ENCODE results near the gene NCOA6.
"Not testable (repeated sequence)": the region's sequence is repeated elsewhere in the genome, so short reads cannot be mapped to it uniquely, and the experiment has no call there.

Gene NCOA6

DNA sequence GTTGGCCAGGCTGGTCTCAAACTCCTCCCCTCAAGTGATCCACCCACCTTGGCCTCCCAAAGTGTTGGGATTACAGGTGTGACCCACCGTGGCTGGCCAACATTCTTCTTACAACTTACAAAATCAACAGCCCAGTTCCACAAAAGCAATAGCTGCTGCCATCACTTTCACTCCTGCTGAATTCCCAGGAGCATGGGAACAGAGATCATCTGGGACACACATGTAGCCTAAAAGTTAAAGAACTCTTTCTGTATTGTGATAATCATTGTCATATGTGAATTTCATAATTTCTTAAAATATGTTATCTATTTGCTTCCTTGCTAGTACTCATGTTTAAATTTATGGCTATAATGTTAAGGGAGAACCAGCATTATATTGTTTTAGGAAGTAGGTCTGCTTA is 51.7 kb downstream of the NCOA6 start:
- DNase-seq = no peak

GRCh38 chr20:34772437-34772836 is 53.0 kb downstream of the NCOA6 start:
- no peak for DNase-seq

DNA sequence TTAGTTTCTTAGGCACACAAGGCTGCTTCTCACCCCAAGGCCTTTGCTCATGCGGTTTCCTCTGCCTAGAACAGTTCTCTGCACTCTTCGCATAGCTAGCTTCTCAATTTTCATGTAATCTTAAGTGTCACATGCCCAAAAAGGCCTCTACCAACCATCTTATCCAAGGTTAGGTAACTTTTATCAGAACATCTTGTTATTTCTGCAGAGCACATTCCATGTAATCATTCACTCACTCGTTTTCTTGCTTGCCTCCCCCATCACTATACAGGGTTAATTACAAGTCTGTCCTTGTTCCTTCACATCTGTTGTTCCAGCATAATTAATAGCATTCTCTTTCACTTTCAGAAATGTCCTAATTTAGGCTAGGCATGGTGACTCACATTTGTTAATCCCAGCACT is 53.8 kb downstream of the NCOA6 start:
- no peak for DNase-seq

GRCh38 chr20:34768096-34768495 is 57.4 kb downstream of the NCOA6 start:
- DNase-seq = no peak

DNA sequence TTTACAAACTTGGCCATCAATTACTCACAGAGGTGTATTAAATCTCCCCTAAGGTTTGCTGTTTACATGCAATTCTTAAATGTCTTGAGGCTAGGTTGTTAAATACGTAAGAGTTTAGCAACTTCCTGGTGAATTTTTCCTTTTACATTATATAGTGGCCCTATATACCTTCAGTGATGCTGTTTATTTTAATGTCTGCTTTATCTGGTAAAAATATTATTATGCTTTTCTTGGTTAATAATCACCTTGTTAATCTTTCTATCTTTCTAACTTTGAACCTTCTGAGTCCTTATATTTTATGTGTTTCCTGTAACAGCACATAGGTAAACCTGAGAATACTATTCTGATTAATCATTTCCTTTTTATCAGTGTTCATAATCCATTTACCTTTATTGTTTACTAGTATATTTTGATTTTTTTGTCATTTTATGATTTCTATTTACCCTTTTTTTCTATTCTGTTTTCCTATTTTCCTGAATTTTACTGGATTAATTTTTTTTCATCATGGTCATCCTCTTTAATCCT is 63.4 kb downstream of the NCOA6 start:
- no peak for DNase-seq

DNA sequence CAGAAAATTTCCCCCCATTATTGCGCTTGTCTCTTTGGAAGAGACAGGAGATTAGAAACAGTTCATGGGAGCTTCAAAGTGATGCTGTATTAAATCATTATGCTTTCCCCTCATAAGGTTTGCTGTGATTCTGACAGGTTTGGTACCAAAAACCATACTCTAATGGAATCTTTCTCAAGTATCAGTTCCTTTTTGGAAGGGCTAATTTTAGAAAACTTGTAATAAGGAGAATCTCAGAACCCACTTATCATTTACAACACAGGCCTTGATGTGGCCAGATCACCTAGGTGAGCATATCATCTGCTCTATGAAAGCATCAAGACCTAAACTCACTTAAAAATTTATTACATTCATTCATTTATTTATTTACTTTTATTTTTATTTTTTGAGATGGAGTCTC is 70.1 kb downstream of the NCOA6 start:
- DNase-seq = no peak

- DNase-seq = no peak
Observed at GRCh38 chr20:34754611-34755010, 70.8 kb downstream of the NCOA6 start.

- no peak for DNase-seq
Observed at GRCh38 chr20:34753706-34754461, 71.6 kb downstream of the NCOA6 start.

DNA sequence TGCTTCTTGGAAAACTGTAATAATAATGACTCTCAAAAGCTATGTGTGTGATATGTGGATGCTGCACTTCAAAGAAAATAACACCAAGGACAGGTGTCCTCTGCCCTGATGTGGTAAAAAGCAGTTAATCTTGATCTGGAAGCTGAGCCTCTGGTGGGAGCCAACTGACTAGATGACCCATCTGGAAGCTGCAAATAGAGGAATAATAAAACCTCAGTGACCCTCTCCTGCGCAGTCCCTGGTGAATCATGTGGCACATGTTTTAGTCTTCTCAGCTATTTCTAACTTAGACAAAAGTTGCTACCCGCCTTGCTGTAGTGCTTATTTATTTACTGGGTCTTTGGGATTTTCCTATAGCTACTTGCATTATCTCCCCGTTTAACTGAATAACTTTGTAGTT is 74.0 kb downstream of the NCOA6 start:
- no peak for DNase-seq

DNA sequence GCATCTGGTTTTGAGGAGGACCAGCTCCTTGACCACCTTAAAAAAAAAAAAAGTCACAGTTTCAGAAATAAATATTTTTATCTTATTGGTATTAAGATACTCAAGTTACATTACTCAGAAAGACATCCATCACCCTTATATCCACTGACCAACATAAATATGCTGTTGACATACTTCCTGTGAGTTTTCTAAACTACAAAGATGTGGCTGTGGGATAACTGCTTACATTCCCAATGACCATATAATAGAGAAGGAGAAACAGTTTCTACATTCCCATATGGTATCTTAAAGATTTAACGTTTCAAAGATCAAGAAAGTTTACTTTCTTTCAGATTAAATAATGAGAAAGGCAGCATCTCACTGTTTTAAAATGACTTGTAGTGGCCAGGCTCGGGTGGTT is 75.0 kb downstream of the NCOA6 start:
- no peak for DNase-seq

- no peak for DNase-seq
Observed at GRCh38 chr20:34748709-34749108, 76.7 kb downstream of the NCOA6 start.

GRCh38 chr20:34747479-34747878 is 78.0 kb downstream of the NCOA6 start:
- no peak for DNase-seq

DNA sequence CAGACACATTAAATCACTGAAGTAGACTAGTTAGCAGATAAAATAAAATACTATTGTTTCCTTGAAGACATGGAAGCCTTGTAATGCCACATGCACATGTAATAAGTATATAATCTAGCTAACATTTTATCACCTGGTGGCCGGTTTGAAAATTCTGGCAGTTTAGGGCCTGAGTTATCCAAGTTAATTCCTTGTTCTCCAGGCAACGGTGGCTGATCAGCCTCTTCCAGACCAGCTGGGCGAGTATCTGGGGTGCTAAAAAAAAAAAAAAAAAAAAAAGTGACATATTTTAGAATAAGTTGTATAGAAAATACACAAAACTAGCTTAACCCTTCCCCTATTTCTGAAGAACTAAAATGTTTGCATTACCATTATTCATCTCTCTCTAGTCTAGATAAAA is 78.8 kb downstream of the NCOA6 start:
- DNase-seq = no peak

DNA sequence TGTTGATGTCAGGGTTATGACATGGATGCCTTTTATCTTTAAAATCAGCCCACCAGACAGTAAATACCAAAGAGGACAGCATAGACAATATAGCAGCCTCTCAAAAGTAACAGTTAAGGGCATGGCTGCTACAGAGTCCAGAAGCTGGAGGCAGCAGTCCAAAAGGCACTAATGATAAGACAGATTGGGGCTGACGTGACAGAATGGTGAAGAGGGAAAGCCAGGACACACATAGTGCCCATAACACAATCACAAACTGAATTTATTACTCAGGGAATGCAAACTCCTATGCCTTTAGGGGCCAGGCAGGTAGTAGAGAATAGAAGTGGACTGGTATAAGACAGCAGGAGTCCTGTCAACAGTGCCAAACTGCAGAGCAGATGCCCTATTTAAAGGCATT is 80.6 kb downstream of the NCOA6 start:
- DNase-seq = no peak

DNA sequence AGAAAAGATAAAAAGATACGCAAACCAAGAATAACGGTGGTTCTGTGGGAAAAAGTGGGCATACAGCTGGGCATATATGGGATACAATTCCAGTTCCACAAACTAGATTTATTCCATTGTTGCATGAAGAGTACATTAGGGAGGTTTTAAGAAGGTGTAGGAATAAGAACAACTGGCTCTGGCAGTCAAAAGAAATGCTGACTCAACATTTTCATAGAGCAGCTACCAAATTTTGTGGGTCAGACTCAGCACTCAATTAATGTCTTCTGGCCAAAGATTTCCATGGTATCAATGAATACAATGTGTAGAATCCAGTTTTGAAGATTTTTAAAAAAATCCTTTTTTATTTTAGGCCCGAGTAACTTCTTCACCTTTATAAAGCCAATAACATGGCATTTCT is 81.1 kb downstream of the NCOA6 start:
- no peak for DNase-seq

DNA sequence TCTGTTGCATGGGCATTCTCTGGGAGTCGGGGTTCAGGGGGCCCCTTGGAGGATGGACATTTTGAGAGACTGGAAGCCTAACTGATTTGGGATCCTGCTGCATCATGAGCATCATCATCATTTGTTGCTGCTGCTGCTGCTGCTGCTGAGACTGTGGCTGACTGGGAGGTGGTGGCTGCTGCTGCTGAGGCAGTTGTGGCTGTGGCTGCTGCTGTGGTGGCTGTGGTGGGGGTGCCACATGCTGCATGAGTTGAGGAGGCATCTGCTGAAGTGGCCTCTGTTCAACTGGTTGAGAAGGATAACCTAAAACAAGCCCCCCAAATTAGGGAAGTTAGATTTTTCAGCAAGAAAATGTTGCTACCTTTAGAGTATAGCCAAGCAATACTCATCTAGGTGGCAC is 82.4 kb downstream of the NCOA6 start:
- no peak for DNase-seq

DNA sequence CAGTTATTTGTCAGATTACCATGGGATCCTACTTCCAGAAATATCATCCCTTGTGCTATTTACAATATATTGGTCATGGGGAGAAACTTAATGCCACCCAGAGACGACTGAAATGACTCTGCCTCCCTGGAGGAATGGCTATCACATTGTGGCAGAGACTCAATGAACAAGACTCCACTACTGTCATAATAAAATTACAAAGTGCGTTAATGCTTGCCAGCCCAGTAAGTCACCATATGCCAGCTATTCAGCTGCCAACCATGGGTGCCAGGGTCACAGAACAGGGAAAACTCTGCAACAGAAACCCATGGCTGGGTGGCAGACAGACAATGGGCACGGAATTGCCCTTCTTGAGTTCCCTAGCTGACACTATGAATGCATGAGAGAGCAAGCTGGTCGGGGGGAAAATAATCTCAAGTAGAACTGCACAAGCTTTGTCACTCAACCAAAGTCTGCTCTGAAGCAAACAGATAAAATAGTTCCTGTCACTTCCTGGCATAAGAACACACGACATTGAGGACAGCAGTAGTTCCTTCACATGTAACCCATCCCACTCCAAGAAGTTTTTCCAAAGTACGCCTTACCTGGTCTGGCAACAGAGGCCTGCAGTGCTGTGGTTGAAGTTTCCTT is 89.2 kb downstream of the NCOA6 start:
- DNase-seq = no peak

DNA sequence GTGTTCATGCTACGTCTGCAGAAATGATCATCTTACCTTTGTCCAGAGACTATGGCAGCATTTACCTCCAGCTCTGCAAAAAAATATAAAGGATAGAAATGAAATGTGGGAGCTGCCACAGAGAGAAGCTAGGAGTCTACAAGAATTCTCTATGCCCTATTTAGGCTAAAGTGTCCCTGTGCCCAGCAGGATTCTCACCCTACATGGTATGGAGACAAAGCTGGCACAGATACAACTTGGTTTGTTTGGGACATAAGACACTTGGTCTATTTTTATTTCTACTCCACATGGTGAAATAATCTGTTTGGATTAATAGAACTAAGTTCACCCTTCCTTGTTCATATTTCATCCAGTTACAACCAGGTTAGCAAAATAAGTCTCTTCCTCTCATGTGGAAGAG is 92.9 kb downstream of the NCOA6 start:
- DNase-seq = no peak

GRCh38 chr20:34729416-34729815 is 96.0 kb downstream of the NCOA6 start:
- no peak for DNase-seq

- DNase-seq = no peak
Observed at GRCh38 chr20:34724172-34724571, 101.3 kb downstream of the NCOA6 start.

- DNase-seq = not testable (repeated sequence)
Observed at GRCh38 chr20:34722560-34722959, 102.9 kb downstream of the NCOA6 start.

- DNase-seq = no peak
Observed at GRCh38 chr20:34720266-34720665, 105.2 kb downstream of the NCOA6 start.

GRCh38 chr20:34719242-34720017 is 106.0 kb downstream of the NCOA6 start:
- DNase-seq = not testable (repeated sequence)

Measured in activated naive CD4-positive, alpha-beta T cell treated with anti-CD3 and anti-CD28 coated beads, Interleukin-2, amount 50 U/mL, for 16 hours (primary cell).